Panc1 (cell line): ENCODE results near the gene AMN1.

Experiments
- TF ChIP-seq, protein P1 (sequence below): fragments of 450-650 bp; IDR thresholded peaks from 2 replicates; pipeline ENCODE4 v1.5.1; 2017; ENCODE audit warnings: mild to moderate bottlenecking
- TF ChIP-seq, protein P2 (sequence below), 2 experiments: IDR thresholded peaks; 2 replicates each; pipeline ENCODE4 v1.6.1; 2011 to 2012; ENCODE audit warnings: low read depth in 2 of 2, control low read depth in 1 of 2, low read length in 1 of 2, mild to moderate bottlenecking in 1 of 2, moderate library complexity in 1 of 2; ENCODE audit not compliant: insufficient read depth in 1 of 2

DNA sequence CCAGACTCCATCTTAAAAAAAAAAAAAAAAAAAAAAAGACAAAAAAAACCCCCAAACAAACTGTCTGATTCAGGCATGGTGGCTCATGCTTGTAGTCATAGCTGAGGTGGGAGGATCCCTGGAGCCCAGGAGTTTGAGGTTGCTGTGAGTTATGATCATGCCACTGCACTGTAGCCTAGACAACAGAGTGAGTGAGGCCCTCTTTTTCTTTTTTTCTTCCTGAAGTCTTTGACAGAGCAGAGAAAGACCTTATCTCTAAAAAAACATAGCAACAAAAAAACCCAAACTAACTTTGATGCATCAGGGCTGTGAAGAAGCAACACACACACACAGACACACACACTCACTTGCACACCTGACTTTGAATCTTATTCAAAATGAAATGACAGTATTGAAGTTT lies 7.7 kb upstream of the AMN1 start:
- TF ChIP-seq, protein P1, sequence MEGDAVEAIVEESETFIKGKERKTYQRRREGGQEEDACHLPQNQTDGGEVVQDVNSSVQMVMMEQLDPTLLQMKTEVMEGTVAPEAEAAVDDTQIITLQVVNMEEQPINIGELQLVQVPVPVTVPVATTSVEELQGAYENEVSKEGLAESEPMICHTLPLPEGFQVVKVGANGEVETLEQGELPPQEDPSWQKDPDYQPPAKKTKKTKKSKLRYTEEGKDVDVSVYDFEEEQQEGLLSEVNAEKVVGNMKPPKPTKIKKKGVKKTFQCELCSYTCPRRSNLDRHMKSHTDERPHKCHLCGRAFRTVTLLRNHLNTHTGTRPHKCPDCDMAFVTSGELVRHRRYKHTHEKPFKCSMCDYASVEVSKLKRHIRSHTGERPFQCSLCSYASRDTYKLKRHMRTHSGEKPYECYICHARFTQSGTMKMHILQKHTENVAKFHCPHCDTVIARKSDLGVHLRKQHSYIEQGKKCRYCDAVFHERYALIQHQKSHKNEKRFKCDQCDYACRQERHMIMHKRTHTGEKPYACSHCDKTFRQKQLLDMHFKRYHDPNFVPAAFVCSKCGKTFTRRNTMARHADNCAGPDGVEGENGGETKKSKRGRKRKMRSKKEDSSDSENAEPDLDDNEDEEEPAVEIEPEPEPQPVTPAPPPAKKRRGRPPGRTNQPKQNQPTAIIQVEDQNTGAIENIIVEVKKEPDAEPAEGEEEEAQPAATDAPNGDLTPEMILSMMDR, result no peak
- TF ChIP-seq, protein P2, sequence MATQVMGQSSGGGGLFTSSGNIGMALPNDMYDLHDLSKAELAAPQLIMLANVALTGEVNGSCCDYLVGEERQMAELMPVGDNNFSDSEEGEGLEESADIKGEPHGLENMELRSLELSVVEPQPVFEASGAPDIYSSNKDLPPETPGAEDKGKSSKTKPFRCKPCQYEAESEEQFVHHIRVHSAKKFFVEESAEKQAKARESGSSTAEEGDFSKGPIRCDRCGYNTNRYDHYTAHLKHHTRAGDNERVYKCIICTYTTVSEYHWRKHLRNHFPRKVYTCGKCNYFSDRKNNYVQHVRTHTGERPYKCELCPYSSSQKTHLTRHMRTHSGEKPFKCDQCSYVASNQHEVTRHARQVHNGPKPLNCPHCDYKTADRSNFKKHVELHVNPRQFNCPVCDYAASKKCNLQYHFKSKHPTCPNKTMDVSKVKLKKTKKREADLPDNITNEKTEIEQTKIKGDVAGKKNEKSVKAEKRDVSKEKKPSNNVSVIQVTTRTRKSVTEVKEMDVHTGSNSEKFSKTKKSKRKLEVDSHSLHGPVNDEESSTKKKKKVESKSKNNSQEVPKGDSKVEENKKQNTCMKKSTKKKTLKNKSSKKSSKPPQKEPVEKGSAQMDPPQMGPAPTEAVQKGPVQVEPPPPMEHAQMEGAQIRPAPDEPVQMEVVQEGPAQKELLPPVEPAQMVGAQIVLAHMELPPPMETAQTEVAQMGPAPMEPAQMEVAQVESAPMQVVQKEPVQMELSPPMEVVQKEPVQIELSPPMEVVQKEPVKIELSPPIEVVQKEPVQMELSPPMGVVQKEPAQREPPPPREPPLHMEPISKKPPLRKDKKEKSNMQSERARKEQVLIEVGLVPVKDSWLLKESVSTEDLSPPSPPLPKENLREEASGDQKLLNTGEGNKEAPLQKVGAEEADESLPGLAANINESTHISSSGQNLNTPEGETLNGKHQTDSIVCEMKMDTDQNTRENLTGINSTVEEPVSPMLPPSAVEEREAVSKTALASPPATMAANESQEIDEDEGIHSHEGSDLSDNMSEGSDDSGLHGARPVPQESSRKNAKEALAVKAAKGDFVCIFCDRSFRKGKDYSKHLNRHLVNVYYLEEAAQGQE (IDR thresholded peaks at IDR 0.05; ENCODE audit: insufficient read depth in 1 of 2, low read depth in 2 of 2, low read length in 1 of 2), result no peak
